GM21529 (cell line): ENCODE results near the gene NALF2.

Source experiments
- ATAC-seq: cut with Tn5 transposase; IDR thresholded peaks from one replicate; pipeline ENCODE4 v1.9.1; 2021; ENCODE audit not compliant: unreplicated experiment

NALF2 gene

GRCh38 chrX:69503782-69504625 is at the start of gene NALF2:
Gene NALF2, plus strand, starts transcription at chrX:69504326. Its CDS starts 957 bp downstream, at chrX:69505283.
- no peak for ATAC-seq

- no peak for ATAC-seq
Observed at GRCh38 chrX:69457756-69458155, 46.4 kb upstream of the NALF2 start.

GRCh38 chrX:69466546-69466945 is 37.6 kb upstream of the NALF2 start:
- ATAC-seq, result no peak

- no peak for ATAC-seq
Observed at GRCh38 chrX:69469975-69470374, 34.2 kb upstream of the NALF2 start.

GRCh38 chrX:69489625-69490024 is 14.5 kb upstream of the NALF2 start:
- ATAC-seq, result no peak

GRCh38 chrX:69493193-69493592 is 10.9 kb upstream of the NALF2 start:
- ATAC-seq, result no peak

GRCh38 chrX:69493766-69494165 is 10.4 kb upstream of the NALF2 start:
- no peak for ATAC-seq

GRCh38 chrX:69496183-69496582 is 7.9 kb upstream of the NALF2 start:
- ATAC-seq, result no peak

GRCh38 chrX:69501429-69501828 is 2.7 kb upstream of the NALF2 start:
- no peak for ATAC-seq

GRCh38 chrX:69503228-69503781 is 821 bp upstream of the NALF2 start:
- no peak for ATAC-seq

- ATAC-seq, result no peak
Observed at GRCh38 chrX:69504626-69505612, 793 bp downstream of the NALF2 start.

GRCh38 chrX:69505772-69506616 is 1.9 kb downstream of the NALF2 start:
- ATAC-seq, result no peak

GRCh38 chrX:69506617-69507499 is 2.7 kb downstream of the NALF2 start:
- no peak for ATAC-seq

- no peak for ATAC-seq
Observed at GRCh38 chrX:69507500-69507789, 3.3 kb downstream of the NALF2 start.

- ATAC-seq, result no peak
Observed at GRCh38 chrX:69508610-69509009, 4.5 kb downstream of the NALF2 start.

- ATAC-seq, result no peak
Observed at GRCh38 chrX:69510137-69510715, 6.1 kb downstream of the NALF2 start.

GRCh38 chrX:69510914-69511513 is 6.9 kb downstream of the NALF2 start:
- no peak for ATAC-seq

- no peak for ATAC-seq
Observed at GRCh38 chrX:69522052-69522451, 17.9 kb downstream of the NALF2 start.

GRCh38 chrX:69523314-69523713 is 19.2 kb downstream of the NALF2 start:
- no peak for ATAC-seq
